ENCODE results near the gene TMEM131.

Gene TMEM131

GRCh38 chr2:97731274-97732020, 264.3 kb downstream of the TMEM131 start:
- Mint-ChIP-seq H3K4me3 (no peak overlapping the region), H3K27ac (no peak overlapping the region), H3K9me3 (no peaks in the 10 kb centered on the region), H3K4me1 (no peaks in the 10 kb centered on the region), H3K36me3 (peaks cover 9% of the 10 kb centered on the region), H3K27me3 (peaks cover 14% of the 10 kb centered on the region)
- DNase-seq (ENCODE audit: low spot score in 2 of 2) (no peak), ATAC-seq (ENCODE audit: low read depth) (no peak)

DNA sequence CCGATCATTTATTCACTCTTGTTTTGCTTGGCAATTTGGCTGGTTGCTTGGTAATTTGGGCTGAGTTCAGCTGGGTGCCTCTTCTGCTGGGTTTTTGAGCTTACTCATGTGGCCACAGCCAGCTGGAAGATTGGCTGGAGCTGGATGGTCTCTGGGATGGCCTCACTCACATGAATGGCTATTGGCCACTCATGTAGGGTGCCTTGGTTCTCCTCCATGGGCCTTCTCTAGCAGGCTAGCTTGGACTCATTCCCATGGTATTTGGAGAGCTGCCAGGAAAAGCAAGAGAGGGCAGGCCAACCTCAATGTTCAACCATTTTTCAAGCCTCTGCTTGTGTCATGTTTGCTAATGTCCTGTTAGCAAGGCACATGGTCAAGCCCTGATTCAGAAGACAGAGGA, 265.5 kb downstream of the TMEM131 start:
- no peak overlapping the region for H3K4me3 Mint-ChIP-seq
- no peak for DNase-seq (ENCODE audit: low spot score in 2 of 2)
- no peaks in the 10 kb centered on the region for H3K4me1 Mint-ChIP-seq
- peaks cover 11% of the 10 kb centered on the region for H3K27me3 Mint-ChIP-seq
- H3K27ac Mint-ChIP-seq: no peak overlapping the region
- no peaks in the 10 kb centered on the region for H3K9me3 Mint-ChIP-seq
- H3K36me3 Mint-ChIP-seq: peaks cover 9% of the 10 kb centered on the region
- ATAC-seq (ENCODE audit: low read depth): no peak

DNA sequence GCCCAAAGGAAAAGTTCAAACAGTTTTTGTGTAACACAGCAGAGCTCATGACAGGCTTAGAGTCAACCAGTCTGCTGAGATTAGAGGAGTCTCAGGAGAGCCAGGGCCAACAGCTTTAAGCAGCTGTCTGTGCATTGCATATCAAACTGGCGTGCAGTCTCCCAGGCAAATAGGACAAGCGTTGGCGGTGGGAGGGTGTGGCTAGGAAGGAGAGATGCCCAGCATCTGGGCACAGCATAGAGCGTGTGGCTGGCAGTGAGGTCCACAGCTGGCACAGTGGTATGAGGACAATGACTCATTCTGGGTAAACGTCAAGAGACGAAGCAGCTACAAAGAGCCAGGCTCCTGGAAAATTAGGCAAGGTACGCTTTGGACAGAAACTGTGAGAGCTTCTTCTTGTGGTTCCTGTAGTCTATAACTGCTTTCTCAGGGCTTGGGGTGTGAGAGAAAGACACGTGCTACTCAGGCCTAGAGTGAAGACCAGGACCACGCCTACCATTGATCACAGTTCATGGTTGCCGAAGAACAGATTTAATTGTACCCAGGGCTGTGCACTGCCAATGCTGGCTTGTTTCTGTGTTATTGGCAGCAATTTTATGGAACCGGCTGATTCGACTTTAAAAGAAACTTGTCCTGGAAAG, 267.5 kb downstream of the TMEM131 start:
- Mint-ChIP-seq H3K9me3 (no peaks in the 10 kb centered on the region), H3K4me1 (no peaks in the 10 kb centered on the region), H3K4me3 (no peak overlapping the region), H3K36me3 (peaks cover 9% of the 10 kb centered on the region), H3K27me3 (peaks cover 8% of the 10 kb centered on the region), H3K27ac (no peak overlapping the region)
- DNase-seq (ENCODE audit: low spot score in 2 of 2): no peak
- no peak for ATAC-seq (ENCODE audit: low read depth)

DNA sequence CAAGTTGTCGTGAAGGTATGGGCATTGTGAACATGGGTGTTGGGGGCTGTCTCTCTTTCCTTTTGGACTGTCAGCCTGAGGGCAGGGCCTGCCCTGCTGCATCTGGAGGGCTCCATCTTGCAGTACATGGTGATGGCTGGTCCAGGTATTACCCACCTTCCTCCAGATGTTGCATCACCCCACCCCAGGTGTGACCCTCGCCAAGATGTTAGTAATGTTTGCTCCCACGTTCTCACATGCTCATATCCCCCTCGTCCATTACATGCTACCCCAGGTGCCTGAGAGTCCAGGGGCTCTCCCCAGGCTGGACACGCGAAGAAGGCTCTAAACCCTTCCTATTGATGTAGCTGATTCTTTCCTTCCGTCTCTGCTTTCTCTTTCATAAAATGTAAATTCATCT, 268.5 kb downstream of the TMEM131 start:
- no peak overlapping the region for H3K4me3 Mint-ChIP-seq
- no peaks in the 10 kb centered on the region for H3K9me3 Mint-ChIP-seq
- DNase-seq (ENCODE audit: low spot score in 2 of 2) (no peak), ATAC-seq (ENCODE audit: low read depth) (no peak)
- peaks cover 9% of the 10 kb centered on the region for H3K36me3 Mint-ChIP-seq
- no peak overlapping the region for H3K27ac Mint-ChIP-seq
- peaks cover 8% of the 10 kb centered on the region for H3K27me3 Mint-ChIP-seq
- H3K4me1 Mint-ChIP-seq: no peaks in the 10 kb centered on the region

DNA sequence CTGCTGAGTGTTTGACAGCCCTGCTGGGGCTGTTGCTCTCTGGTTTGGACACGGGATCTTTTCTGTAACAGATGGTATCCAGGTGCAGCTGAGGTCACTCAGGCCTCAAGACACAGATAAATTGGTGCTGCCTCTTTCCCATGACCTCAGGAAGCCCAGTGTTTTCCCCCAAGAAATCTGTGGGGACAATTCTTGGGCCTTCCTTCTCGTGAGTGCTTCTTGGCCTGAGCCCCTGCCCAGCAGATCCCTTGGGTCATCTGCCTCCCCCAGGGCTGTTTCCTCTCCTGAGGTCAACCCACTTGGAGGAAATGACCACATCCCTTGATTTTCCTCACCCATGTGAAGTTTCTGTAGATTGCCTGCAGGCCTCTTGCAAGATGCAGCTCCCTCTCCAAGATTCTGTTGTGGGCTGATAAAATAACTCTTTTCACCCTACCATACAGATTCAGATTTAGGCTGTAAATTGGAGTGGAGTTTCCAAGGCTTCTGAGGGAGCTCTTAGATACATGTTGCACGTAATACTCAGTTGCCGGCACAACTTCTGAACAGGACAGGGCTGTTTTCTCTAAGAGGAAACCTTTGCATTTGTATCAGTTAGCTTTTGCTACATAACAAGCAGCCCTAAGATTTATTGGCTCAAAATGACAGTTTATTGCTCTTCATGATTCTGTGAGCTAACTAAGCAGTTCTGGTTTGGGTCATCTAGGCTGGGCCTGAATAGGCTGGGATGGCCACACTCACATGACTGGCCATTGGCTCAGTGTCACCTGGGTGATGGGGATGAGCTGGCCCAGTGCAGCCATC, 269.3 kb downstream of the TMEM131 start:
- H3K4me1 Mint-ChIP-seq: no peaks in the 10 kb centered on the region
- peaks cover 4% of the 10 kb centered on the region for H3K27me3 Mint-ChIP-seq
- DNase-seq (ENCODE audit: low spot score in 2 of 2) (no peak), ATAC-seq (ENCODE audit: low read depth) (no peak)
- no peaks in the 10 kb centered on the region for H3K9me3 Mint-ChIP-seq
- peaks cover 9% of the 10 kb centered on the region for H3K36me3 Mint-ChIP-seq
- H3K4me3 Mint-ChIP-seq: no peak overlapping the region
- no peak overlapping the region for H3K27ac Mint-ChIP-seq

DNA sequence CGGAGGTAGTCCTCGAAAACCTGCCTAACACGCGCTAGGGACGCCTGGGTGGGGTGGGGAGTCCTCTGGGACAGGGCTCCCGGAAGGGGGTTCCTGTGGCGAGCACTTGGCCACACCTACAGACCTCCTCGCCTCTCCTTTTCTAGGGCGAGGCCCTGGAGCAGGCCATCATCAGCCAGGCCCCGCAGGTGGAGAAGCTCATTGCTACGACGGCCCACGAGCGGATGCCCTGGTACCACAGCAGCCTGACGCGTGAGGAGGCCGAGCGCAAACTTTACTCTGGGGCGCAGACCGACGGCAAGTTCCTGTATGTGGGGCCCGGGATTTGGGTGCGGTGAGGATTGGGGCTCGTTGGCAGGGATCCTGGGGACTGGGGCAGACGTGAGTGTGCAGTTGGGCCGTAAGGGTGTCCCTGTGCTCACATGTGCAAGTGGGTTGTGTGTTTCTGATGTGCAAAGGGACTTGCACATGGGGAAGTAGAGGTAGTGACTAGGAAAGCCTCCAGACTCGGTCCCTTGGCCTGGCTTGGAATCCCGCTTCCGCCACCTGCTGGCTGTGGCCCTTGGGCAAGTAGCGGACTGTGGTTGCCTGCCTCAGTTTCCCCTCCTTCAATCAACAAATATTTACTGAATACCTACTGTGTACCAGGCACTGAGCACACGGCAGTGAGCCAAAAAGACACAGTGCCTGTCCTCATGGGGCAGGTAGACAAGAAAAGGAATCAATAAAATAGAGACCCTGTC, 270.6 kb downstream of the TMEM131 start:
- no peak for ATAC-seq (ENCODE audit: low read depth)
- Mint-ChIP-seq H3K36me3 (peaks cover 4% of the 10 kb centered on the region), H3K9me3 (no peaks in the 10 kb centered on the region), H3K27me3 (peaks cover 1% of the 10 kb centered on the region), H3K27ac (peak overlapping the region; percentile 5), H3K4me1 (peaks cover 2% of the 10 kb centered on the region), H3K4me3 (no peak overlapping the region)
- no peak for DNase-seq (ENCODE audit: low spot score in 2 of 2)

DNA sequence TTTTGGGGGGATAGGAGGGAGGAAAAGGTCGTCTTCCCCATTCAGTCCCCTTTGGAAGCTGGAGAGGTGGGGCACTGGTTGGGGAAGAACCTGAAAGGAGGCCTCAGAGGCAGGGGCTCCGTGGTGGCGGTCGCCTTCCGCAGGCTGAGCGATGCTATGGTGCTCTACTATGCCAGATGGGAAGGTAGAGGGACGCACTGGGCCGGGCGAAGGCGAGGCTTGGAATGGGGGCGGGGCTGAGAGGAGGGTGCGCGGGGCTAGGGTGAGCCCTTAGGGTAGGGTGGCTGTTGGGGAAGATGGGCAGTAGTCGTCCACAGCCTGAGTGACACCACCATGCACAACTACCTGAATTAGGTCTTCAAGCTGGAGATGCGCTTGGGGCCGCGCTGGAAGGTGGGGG, 271.2 kb downstream of the TMEM131 start:
- DNase-seq (ENCODE audit: low spot score in 2 of 2) (no peak), ATAC-seq (ENCODE audit: low read depth) (no peak)
- H3K36me3 Mint-ChIP-seq: peaks cover 4% of the 10 kb centered on the region
- no peaks in the 10 kb centered on the region for H3K9me3 Mint-ChIP-seq
- peaks cover 5% of the 10 kb centered on the region for H3K4me1 Mint-ChIP-seq
- peak overlapping the region; percentile 47 for H3K27ac Mint-ChIP-seq
- H3K27me3 Mint-ChIP-seq: peaks cover 1% of the 10 kb centered on the region
- no peak overlapping the region for H3K4me3 Mint-ChIP-seq

DNA sequence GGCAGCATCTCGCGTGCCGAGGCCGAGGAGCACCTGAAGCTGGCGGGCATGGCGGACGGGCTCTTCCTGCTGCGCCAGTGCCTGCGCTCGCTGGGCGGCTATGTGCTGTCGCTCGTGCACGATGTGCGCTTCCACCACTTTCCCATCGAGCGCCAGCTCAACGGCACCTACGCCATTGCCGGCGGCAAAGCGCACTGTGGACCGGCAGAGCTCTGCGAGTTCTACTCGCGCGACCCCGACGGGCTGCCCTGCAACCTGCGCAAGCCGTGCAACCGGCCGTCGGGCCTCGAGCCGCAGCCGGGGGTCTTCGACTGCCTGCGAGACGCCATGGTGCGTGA, 271.7 kb downstream of the TMEM131 start:
- no peak for DNase-seq (ENCODE audit: low spot score in 2 of 2)
- ATAC-seq (ENCODE audit: low read depth): no peak
- H3K4me3 Mint-ChIP-seq: no peak overlapping the region
- H3K27me3 Mint-ChIP-seq: peaks cover 1% of the 10 kb centered on the region
- H3K36me3 Mint-ChIP-seq: peaks cover 4% of the 10 kb centered on the region
- peak overlapping the region; percentile 47 for H3K27ac Mint-ChIP-seq
- H3K9me3 Mint-ChIP-seq: no peaks in the 10 kb centered on the region
- H3K4me1 Mint-ChIP-seq: peaks cover 8% of the 10 kb centered on the region

DNA sequence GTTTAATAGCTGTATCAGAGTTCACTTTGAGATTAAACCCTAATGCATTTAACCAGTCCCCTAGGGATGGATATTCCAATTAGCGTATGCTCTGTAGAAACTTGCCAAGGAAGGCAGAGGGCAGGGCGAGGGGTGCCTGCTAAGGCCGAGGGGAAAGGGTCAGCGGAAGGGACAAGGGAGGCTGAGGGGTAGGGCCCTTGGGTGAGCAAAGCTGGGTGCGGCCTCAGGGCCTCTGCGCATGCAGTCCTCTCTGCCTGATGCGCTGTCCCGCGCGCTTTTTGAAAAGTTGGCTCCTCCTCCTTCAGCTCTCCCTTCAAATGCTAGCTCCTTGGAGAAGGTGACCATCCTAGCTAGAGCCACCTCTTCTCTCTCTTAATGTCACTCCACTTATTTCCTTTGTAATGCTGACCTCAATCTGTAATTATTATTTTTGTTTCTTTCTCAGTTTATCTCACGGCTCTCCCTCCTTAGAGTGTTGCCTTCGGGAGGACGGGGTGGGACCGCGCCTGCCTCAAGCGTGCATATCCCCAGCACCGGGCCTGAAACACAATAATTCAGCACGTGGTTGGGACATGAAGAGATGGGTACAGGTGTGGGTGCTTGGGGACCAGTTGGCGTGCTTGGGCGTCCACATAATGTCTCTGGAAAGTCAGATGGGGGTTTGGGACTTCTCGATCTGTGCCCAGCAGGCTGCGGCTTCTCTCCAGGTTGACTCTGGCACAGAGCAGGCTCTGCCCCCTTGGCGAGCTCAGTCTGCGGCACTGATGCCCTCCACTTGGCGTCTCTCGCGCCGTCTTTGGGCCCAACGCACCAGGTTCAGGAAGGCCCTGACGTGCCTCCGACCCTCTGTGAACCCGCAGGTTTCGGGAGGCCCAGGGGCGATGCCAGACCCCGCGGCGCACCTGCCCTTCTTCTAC, 272.3 kb downstream of the TMEM131 start:
- Mint-ChIP-seq H3K4me3 (no peak overlapping the region), H3K27ac (no peak overlapping the region), H3K27me3 (peaks cover 1% of the 10 kb centered on the region), H3K36me3 (peaks cover 4% of the 10 kb centered on the region), H3K9me3 (no peaks in the 10 kb centered on the region), H3K4me1 (peaks cover 15% of the 10 kb centered on the region)
- no peak for ATAC-seq (ENCODE audit: low read depth)
- DNase-seq (ENCODE audit: low spot score in 2 of 2): no peak

- Mint-ChIP-seq H3K36me3 (no peaks in the 10 kb centered on the region), H3K27me3 (no peaks in the 10 kb centered on the region), H3K4me3 (no peak overlapping the region), H3K9me3 (no peaks in the 10 kb centered on the region), H3K4me1 (peaks cover 15% of the 10 kb centered on the region), H3K27ac (no peak overlapping the region)
- ATAC-seq (ENCODE audit: low read depth) (no peak), DNase-seq (ENCODE audit: low spot score in 2 of 2) (no peak)
Measured at GRCh38 chr2:97722227-97722626, 273.5 kb downstream of the TMEM131 start.

GRCh38 chr2:97720746-97721145, 275.0 kb downstream of the TMEM131 start:
- H3K27ac Mint-ChIP-seq: no peak overlapping the region
- no peak overlapping the region for H3K4me3 Mint-ChIP-seq
- ATAC-seq (ENCODE audit: low read depth) (no peak), DNase-seq (ENCODE audit: low spot score in 2 of 2) (no peak)
- no peaks in the 10 kb centered on the region for H3K27me3 Mint-ChIP-seq
- peaks cover 21% of the 10 kb centered on the region for H3K4me1 Mint-ChIP-seq
- H3K36me3 Mint-ChIP-seq: no peaks in the 10 kb centered on the region
- H3K9me3 Mint-ChIP-seq: no peaks in the 10 kb centered on the region

GRCh38 chr2:97719362-97720155, 276.2 kb downstream of the TMEM131 start:
- no peaks in the 10 kb centered on the region for H3K36me3 Mint-ChIP-seq
- peak overlapping the region; percentile 85 for H3K4me3 Mint-ChIP-seq
- H3K4me1 Mint-ChIP-seq: peaks cover 21% of the 10 kb centered on the region

More at GRCh38 chr2:97719362-97720155, 276.2 kb downstream of the TMEM131 start:
- ATAC-seq (ENCODE audit: low read depth): no peak
- H3K27me3 Mint-ChIP-seq: no peaks in the 10 kb centered on the region
- DNase-seq (ENCODE audit: low spot score in 2 of 2): no peak
- peak overlapping the region; percentile 7 for H3K27ac Mint-ChIP-seq
- H3K9me3 Mint-ChIP-seq: no peaks in the 10 kb centered on the region
